Measurements from ENCODE around the gene HS3ST3A1. TPM values are rescaled to one million over a fixed set of nuclear protein-coding genes. Genes with fewer than 3 reads are reported as not detected.

The HS3ST3A1 gene
- total RNA-seq, 5 donors from 2014 or later (not counting 1 experiment from before 2014, with no cell fraction given) = 1.0 to 2.4 TPM; not detected in 3

DNA sequence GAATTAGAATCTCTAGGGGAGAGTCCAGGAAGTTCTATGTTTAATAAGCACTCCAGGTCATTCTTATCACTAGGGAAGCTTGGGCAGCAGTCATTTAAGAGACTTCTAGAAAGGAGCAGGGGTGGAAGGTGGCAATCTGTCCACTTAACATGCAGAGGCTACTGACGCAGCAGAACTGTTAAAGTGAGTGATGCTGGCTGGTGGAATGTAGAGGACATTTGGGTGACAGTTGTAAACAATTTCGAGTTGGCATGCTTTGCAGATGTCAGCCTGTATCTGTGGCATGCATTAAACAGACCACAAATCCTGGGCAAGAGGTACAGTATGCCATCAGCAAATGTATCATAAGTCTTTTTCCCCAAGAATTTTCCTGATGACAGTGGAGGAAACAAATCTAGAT is 40.5 kb upstream of the HS3ST3A1 start:
- Mint-ChIP-seq H3K4me1 (no peaks in the 10 kb centered on the region), H3K36me3 (no peaks in the 10 kb centered on the region), H3K9me3 (no peaks in the 10 kb centered on the region), H3K4me3 (no peak overlapping the region), H3K27me3 (peaks cover 3 to 16% of the 10 kb centered on the region in 2 donors), H3K27ac (no peak overlapping the region)
- no peaks in the 10 kb centered on the region for H3K27me3 ChIP-seq (replicated peaks in 1 of 2; ENCODE audit: control insufficient read depth in 2 of 2, extremely low read depth in 1 of 2, insufficient read depth in 2 of 2, low read length in 1 of 2)
- H3K27ac ChIP-seq (ENCODE audit: low read length) = no peak overlapping the region
- no peaks in the 10 kb centered on the region for H3K36me3 ChIP-seq (ENCODE audit: control insufficient read depth in 2 of 2, extremely low read depth in 1 of 2, insufficient read depth in 1 of 2, low read length in 1 of 2)
- no peak for ATAC-seq (replicated peaks in 1 of 4)
- no peak for DNase-seq
- no peak overlapping the region for H3K4me3 ChIP-seq (ENCODE audit: control insufficient read depth in 1 of 2, extremely low read depth in 1 of 2, low read length in 1 of 2)
- POLR2A ChIA-PET = no interaction called here
- CTCF ChIA-PET = no interaction called here
- no peaks in the 10 kb centered on the region for H3K4me1 ChIP-seq (ENCODE audit: control insufficient read depth in 1 of 2, extremely low read depth in 1 of 2, insufficient read depth in 2 of 2, low read length in 2 of 2)
- H3K9me3 ChIP-seq = no peaks in the 10 kb centered on the region
- WGBS (ENCODE audit: insufficient coverage) = 51% methylated on average over 2 of the region's 2 CpGs

DNA sequence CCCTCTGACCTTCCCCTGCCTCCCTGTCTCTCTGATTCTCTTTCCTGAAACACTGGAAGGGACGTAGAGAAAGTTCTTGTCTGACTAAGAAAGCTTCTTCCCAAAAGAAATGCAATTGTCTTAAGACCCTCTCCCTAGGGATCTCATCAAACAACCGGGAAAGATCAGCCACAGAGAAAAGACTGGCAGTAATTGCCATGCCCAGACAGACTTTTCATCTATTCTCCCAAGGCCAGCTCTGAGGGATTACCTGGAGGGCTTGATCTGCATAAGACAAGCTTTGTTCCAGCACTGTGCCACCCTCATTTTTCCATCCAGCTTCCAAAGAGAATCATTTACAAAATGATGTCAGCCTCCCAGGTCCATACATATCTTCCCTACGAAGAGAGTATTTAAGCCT is 38.8 kb upstream of the HS3ST3A1 start:
- ChIA-PET CTCF (no interaction called here), POLR2A (no interaction called here)
- 57% methylated on average over 1 of the region's 3 CpGs for WGBS (ENCODE audit: insufficient coverage)
- Mint-ChIP-seq H3K27me3 (peaks cover 6 to 16% of the 10 kb centered on the region in 2 donors), H3K4me3 (no peak overlapping the region), H3K9me3 (no peaks in the 10 kb centered on the region), H3K36me3 (no peaks in the 10 kb centered on the region), H3K4me1 (no peaks in the 10 kb centered on the region), H3K27ac (no peak overlapping the region)
- no peak for ATAC-seq (replicated peaks in 1 of 4)
- no peaks in the 10 kb centered on the region for H3K27me3 ChIP-seq (replicated peaks in 1 of 2; ENCODE audit: control insufficient read depth in 2 of 2, extremely low read depth in 1 of 2, insufficient read depth in 2 of 2, low read length in 1 of 2)
- DNase-seq = no peak
- H3K27ac ChIP-seq (ENCODE audit: low read length) = no peak overlapping the region
- H3K36me3 ChIP-seq (ENCODE audit: control insufficient read depth in 2 of 2, extremely low read depth in 1 of 2, insufficient read depth in 1 of 2, low read length in 1 of 2) = no peaks in the 10 kb centered on the region
- no peak overlapping the region for H3K4me3 ChIP-seq (ENCODE audit: control insufficient read depth in 1 of 2, extremely low read depth in 1 of 2, low read length in 1 of 2)
- no peaks in the 10 kb centered on the region for H3K4me1 ChIP-seq (ENCODE audit: control insufficient read depth in 1 of 2, extremely low read depth in 1 of 2, insufficient read depth in 2 of 2, low read length in 2 of 2)
- no peaks in the 10 kb centered on the region for H3K9me3 ChIP-seq

DNA sequence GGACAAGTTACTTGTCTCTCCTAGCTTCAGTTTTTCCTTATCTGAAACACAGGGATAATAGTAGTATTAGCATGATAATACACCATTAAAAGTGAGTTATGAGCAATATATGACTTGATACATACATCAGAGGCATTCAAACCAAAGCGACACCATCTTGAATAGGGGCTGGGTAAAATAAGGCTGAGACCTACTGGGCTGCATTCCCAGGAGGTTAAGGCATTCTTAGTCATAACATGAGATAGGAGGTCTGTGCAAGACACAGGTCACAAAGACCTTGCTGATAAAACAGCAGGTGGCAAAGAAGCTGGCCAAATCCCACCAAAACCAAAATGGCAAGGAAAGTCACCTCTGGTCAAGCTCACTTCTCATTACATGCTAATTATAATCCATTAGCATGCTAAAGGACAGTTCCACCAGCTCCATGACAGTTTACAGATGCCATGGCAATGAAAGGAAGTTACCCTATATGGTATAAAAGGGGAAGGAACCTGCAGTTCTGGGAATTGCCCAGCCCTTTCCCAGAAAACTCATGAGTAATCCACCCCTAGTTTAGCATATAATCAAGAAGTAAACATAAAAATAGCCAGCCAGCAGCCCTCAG is 37.2 kb upstream of the HS3ST3A1 start:
- Histone ChIP-seq H3K27me3 (replicated peaks in 1 of 2; ENCODE audit: control insufficient read depth in 2 of 2, extremely low read depth in 1 of 2, insufficient read depth in 2 of 2, low read length in 1 of 2) (peaks cover 0 to 2% of the 10 kb centered on the region in 2 experiments), H3K9me3 (no peaks in the 10 kb centered on the region), H3K27ac (ENCODE audit: low read length) (no peak overlapping the region), H3K36me3 (ENCODE audit: control insufficient read depth in 2 of 2, extremely low read depth in 1 of 2, insufficient read depth in 1 of 2, low read length in 1 of 2) (no peaks in the 10 kb centered on the region), H3K4me3 (ENCODE audit: control insufficient read depth in 1 of 2, extremely low read depth in 1 of 2, low read length in 1 of 2) (no peak overlapping the region), H3K4me1 (ENCODE audit: control insufficient read depth in 1 of 2, extremely low read depth in 1 of 2, insufficient read depth in 2 of 2, low read length in 2 of 2) (no peaks in the 10 kb centered on the region)
- ChIA-PET CTCF (no interaction called here), POLR2A (no interaction called here)
- H3K4me3 Mint-ChIP-seq = no peak overlapping the region
- no peaks in the 10 kb centered on the region for H3K4me1 Mint-ChIP-seq
- H3K27ac Mint-ChIP-seq = no peak overlapping the region
- ATAC-seq (replicated peaks in 1 of 4) (no peak), DNase-seq (no peak)
- H3K27me3 Mint-ChIP-seq = peaks cover 9 to 12% of the 10 kb centered on the region in 2 donors
- WGBS (ENCODE audit: insufficient coverage) = no CpG with 5 or more reads among the region's 1 CpG
- no peaks in the 10 kb centered on the region for H3K9me3 Mint-ChIP-seq
- no peaks in the 10 kb centered on the region for H3K36me3 Mint-ChIP-seq

DNA sequence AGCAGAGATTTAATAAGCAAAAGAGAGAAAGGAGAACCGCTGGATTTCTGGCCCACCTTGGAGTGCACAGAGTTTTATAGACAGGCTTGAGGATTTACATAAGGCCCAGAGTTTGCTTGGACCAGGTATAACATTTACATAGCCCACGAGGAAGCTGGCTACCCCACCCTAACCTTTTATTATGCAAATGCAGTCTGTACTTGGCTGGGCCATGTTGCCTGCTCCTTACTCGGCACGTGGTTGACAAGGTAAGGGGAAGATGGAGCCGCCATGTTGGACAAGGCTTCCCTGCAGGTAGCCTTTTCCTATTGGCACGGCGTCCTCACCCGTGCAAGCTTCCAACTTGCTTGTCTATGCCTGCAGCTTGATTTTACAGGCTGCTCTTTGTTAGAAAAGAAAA is 35.2 kb upstream of the HS3ST3A1 start:
- Histone ChIP-seq H3K4me1 (ENCODE audit: control insufficient read depth in 1 of 2, extremely low read depth in 1 of 2, insufficient read depth in 2 of 2, low read length in 2 of 2) (no peaks in the 10 kb centered on the region), H3K9me3 (no peaks in the 10 kb centered on the region), H3K36me3 (ENCODE audit: control insufficient read depth in 2 of 2, extremely low read depth in 1 of 2, insufficient read depth in 1 of 2, low read length in 1 of 2) (no peaks in the 10 kb centered on the region), H3K27me3 (replicated peaks in 1 of 2; ENCODE audit: control insufficient read depth in 2 of 2, extremely low read depth in 1 of 2, insufficient read depth in 2 of 2, low read length in 1 of 2) (peaks cover 0 to 6% of the 10 kb centered on the region in 2 experiments), H3K27ac (ENCODE audit: low read length) (no peak overlapping the region), H3K4me3 (ENCODE audit: control insufficient read depth in 1 of 2, extremely low read depth in 1 of 2, low read length in 1 of 2) (no peak overlapping the region)
- Mint-ChIP-seq H3K4me3 (no peak overlapping the region), H3K36me3 (no peaks in the 10 kb centered on the region), H3K27ac (no peak overlapping the region), H3K4me1 (no peaks in the 10 kb centered on the region), H3K9me3 (no peaks in the 10 kb centered on the region), H3K27me3 (peaks cover 12% of the 10 kb centered on the region in 2 donors)
- ATAC-seq (replicated peaks in 1 of 4) (no peak), DNase-seq (no peak)
- ChIA-PET CTCF (no interaction called here), POLR2A (interaction anchor here in 1 of 2 donors (0.6 kb wide), 1 partner anchor 358 kb away, joined by 3 read pairs; no protein-coding TSS in a partner anchor)
- whole genome bisulfite sequencing (ENCODE audit: insufficient coverage) = no CpG with 5 or more reads among the region's 8 CpGs

DNA sequence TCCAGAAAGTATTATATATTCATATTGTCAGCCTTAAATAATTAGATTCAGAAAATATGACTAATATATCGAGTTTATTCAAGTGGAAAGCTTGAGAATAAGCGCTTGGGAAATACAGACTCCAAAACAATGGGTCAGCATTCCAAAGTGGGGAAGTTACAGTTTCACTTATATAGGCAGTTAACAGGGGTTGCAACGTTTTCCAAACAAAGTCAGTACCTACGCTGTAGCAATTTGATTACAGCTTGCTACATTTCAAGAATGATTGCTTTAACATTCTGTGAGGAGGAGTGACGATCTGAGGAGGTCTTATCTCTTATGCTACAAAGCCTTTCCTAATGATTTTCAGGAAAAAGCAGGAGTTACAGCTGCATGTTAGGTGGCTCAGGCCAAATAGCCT is 34.2 kb upstream of the HS3ST3A1 start:
- Mint-ChIP-seq H3K4me3 (no peak overlapping the region), H3K9me3 (no peaks in the 10 kb centered on the region), H3K4me1 (no peaks in the 10 kb centered on the region), H3K27ac (no peak overlapping the region), H3K36me3 (no peaks in the 10 kb centered on the region), H3K27me3 (peaks cover 4 to 12% of the 10 kb centered on the region in 2 donors)
- ChIA-PET CTCF (interaction anchor here in 1 of 2 donors (0.6 kb wide), 1 partner anchor 1514 kb away, joined by 3 read pairs; no protein-coding TSS in a partner anchor), POLR2A (interaction anchor here in 1 of 2 donors (0.6 kb wide), 1 partner anchor 17 kb away, joined by 3 read pairs; no protein-coding TSS in a partner anchor)
- no peak for DNase-seq
- no peak overlapping the region for H3K27ac ChIP-seq (ENCODE audit: low read length)
- no peak for ATAC-seq (replicated peaks in 1 of 4)
- H3K4me3 ChIP-seq (ENCODE audit: control insufficient read depth in 1 of 2, extremely low read depth in 1 of 2, low read length in 1 of 2) = no peak overlapping the region
- WGBS (ENCODE audit: insufficient coverage) = 100% methylated on average over 1 of the region's 5 CpGs
- peaks cover 0 to 6% of the 10 kb centered on the region in 2 experiments for H3K27me3 ChIP-seq (replicated peaks in 1 of 2; ENCODE audit: control insufficient read depth in 2 of 2, extremely low read depth in 1 of 2, insufficient read depth in 2 of 2, low read length in 1 of 2)
- no peaks in the 10 kb centered on the region for H3K36me3 ChIP-seq (ENCODE audit: control insufficient read depth in 2 of 2, extremely low read depth in 1 of 2, insufficient read depth in 1 of 2, low read length in 1 of 2)
- H3K9me3 ChIP-seq = no peaks in the 10 kb centered on the region
- no peaks in the 10 kb centered on the region for H3K4me1 ChIP-seq (ENCODE audit: control insufficient read depth in 1 of 2, extremely low read depth in 1 of 2, insufficient read depth in 2 of 2, low read length in 2 of 2)

DNA sequence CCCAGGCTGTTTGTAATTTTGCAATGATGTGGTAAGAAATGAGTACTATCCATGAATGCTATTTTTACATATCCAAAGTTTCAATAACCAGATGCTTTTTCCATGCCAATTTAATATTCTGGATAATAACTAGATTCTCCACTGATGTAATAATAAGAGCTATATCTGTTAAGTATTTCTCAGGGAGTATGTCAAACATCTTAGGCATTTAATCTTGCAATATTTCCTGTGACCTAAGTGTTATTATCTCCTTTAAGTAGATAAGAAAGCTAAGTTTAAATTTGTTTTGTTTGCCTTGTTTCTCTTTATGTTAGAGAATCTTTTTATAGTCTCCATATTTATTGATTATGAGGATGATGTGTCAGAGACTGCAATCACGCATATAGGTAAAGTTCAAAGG is 32.3 kb upstream of the HS3ST3A1 start:
- H3K4me3 Mint-ChIP-seq = no peak overlapping the region
- H3K27ac ChIP-seq (ENCODE audit: low read length) = no peak overlapping the region
- ChIA-PET CTCF (no interaction called here), POLR2A (interaction anchor here in 1 of 2 donors (0.6 kb wide), 1 partner anchor 180 kb away, joined by 3 read pairs; no protein-coding TSS in a partner anchor)
- H3K27me3 ChIP-seq (replicated peaks in 1 of 2; ENCODE audit: control insufficient read depth in 2 of 2, extremely low read depth in 1 of 2, insufficient read depth in 2 of 2, low read length in 1 of 2) = peaks cover 0 to 6% of the 10 kb centered on the region in 2 experiments
- no peaks in the 10 kb centered on the region for H3K36me3 Mint-ChIP-seq
- H3K4me1 ChIP-seq (ENCODE audit: control insufficient read depth in 1 of 2, extremely low read depth in 1 of 2, insufficient read depth in 2 of 2, low read length in 2 of 2) = no peaks in the 10 kb centered on the region
- H3K9me3 Mint-ChIP-seq = no peaks in the 10 kb centered on the region
- no peaks in the 10 kb centered on the region for H3K9me3 ChIP-seq
- WGBS (ENCODE audit: insufficient coverage) = no CpG with 5 or more reads among the region's 1 CpG
- ATAC-seq (replicated peaks in 1 of 4) = no peak
- H3K4me1 Mint-ChIP-seq = no peaks in the 10 kb centered on the region
- DNase-seq = no peak
- no peak overlapping the region for H3K4me3 ChIP-seq (ENCODE audit: control insufficient read depth in 1 of 2, extremely low read depth in 1 of 2, low read length in 1 of 2)
- H3K27ac Mint-ChIP-seq = no peak overlapping the region
- H3K36me3 ChIP-seq (ENCODE audit: control insufficient read depth in 2 of 2, extremely low read depth in 1 of 2, insufficient read depth in 1 of 2, low read length in 1 of 2) = no peaks in the 10 kb centered on the region
- H3K27me3 Mint-ChIP-seq = peaks cover 0 to 12% of the 10 kb centered on the region in 2 donors
